Skin of body (tissue), 2 donors: Measurements from ENCODE around the gene STXBP5. TPM values are rescaled to one million over a fixed set of nuclear protein-coding genes. Genes with fewer than 3 reads are reported as not detected.
A peak's percentile ranks its signal among the peaks of the same experiment; 100 is the strongest.
"Not testable (repeated sequence)": the region's sequence is repeated elsewhere in the genome, so short reads cannot be mapped to it uniquely, and the experiment has no call there.

Experiments used
- DNase-seq: peaks from one replicate; lab custom pipeline; 2025; lab: John Stamatoyannopoulos, UW
- total RNA-seq: library from RNA; depleted of rRNA; stranded (reverse); fragments of >200 nt; gene quantifications from one replicate; pipeline ENCODE4 v1.2.3, GENCODE V29; 2014

The STXBP5 gene
- total RNA-seq, 1 donor from 2014 or later, result 20.6 TPM

- no peak for DNase-seq
Measured at GRCh38 chr6:147378819-147379218, 174.6 kb downstream of the STXBP5 start.

GRCh38 chr6:147380841-147381240, 176.6 kb downstream of the STXBP5 start:
- DNase-seq, result not testable (repeated sequence)

- no peak for DNase-seq
Measured at GRCh38 chr6:147381712-147382111, 177.5 kb downstream of the STXBP5 start.

- DNase-seq, result no peak
Measured at GRCh38 chr6:147382945-147383554, 178.8 kb downstream of the STXBP5 start.

GRCh38 chr6:147384029-147384428, 179.8 kb downstream of the STXBP5 start:
- DNase-seq, result no peak

- no peak for DNase-seq
Measured at GRCh38 chr6:147384737-147385710, 180.8 kb downstream of the STXBP5 start.

GRCh38 chr6:147389463-147389862, 185.2 kb downstream of the STXBP5 start:
- no peak for DNase-seq

- DNase-seq, result peak; percentile 22
Measured at GRCh38 chr6:147390909-147391536, 186.8 kb downstream of the STXBP5 start.

GRCh38 chr6:147392917-147393625, 188.9 kb downstream of the STXBP5 start:
- DNase-seq, result no peak

GRCh38 chr6:147395158-147395557, 190.9 kb downstream of the STXBP5 start:
- no peak for DNase-seq

- DNase-seq, result no peak
Measured at GRCh38 chr6:147397306-147397705, 193.1 kb downstream of the STXBP5 start.

- DNase-seq, result no peak
Measured at GRCh38 chr6:147400968-147401367, 196.8 kb downstream of the STXBP5 start.

GRCh38 chr6:147401779-147402178, 197.6 kb downstream of the STXBP5 start:
- DNase-seq, result no peak

- no peak for DNase-seq
Measured at GRCh38 chr6:147406783-147407182, 202.6 kb downstream of the STXBP5 start.

GRCh38 chr6:147407571-147407970, 203.4 kb downstream of the STXBP5 start:
- no peak for DNase-seq

- DNase-seq, result no peak
Measured at GRCh38 chr6:147416622-147417021, 212.4 kb downstream of the STXBP5 start.

- DNase-seq, result no peak
Measured at GRCh38 chr6:147417954-147418353, 213.7 kb downstream of the STXBP5 start.

- DNase-seq, result no peak
Measured at GRCh38 chr6:147418523-147418922, 214.3 kb downstream of the STXBP5 start.

- no peak for DNase-seq
Measured at GRCh38 chr6:147421903-147422302, 217.7 kb downstream of the STXBP5 start.

- DNase-seq, result no peak
Measured at GRCh38 chr6:147423111-147423510, 218.9 kb downstream of the STXBP5 start.

GRCh38 chr6:147429794-147430193, 225.6 kb downstream of the STXBP5 start:
- no peak for DNase-seq

- no peak for DNase-seq
Measured at GRCh38 chr6:147430811-147431210, 226.6 kb downstream of the STXBP5 start.
